Thoracic aorta (tissue), 2 donors: ENCODE measurements around the gene CDKN2D. TPM values are rescaled to one million over a fixed set of nuclear protein-coding genes. Genes with fewer than 3 reads are reported as not detected.
"Not testable (repeated sequence)": the region's sequence is repeated elsewhere in the genome, so short reads cannot be mapped to it uniquely, and the experiment has no call there.

ENCODE experiments used
- ATAC-seq: fragments of 150-250 bp; one replicate; pipeline ENCODE4 v1.8.0; 2017; ENCODE audit warnings: low read depth; ENCODE audit not compliant: insufficient number of reproducible peaks, low FRiP score
- DNase-seq: peaks from one replicate; pipeline ENCODE4 v3.0.0-alpha.2; 2020; ENCODE audit warnings: low spot score
- H3K27ac ChIP-seq, 2 donors: fragments of 200-600 bp; sonication (generic); 1 replicate in 1 of 2; 2 replicates in 1 of 2; pipeline ENCODE4 v1.5.1; 2016; ENCODE audit warnings: mild to moderate bottlenecking in 2 of 2, moderate library complexity in 2 of 2
- H3K27me3 ChIP-seq: fragments of 200-600 bp; sonication (generic); replicated peaks from 2 replicates; pipeline ENCODE4 v1.6.0; 2016; ENCODE audit warnings: mild to moderate bottlenecking; ENCODE audit not compliant: insufficient read depth
- H3K36me3 ChIP-seq: fragments of 200-600 bp; sonication (generic); one replicate; pipeline ENCODE4 v1.5.1; 2016
- H3K4me1 ChIP-seq, 2 donors: fragments of 200-600 bp; sonication (generic); 1 replicate in 1 of 2; 2 replicates in 1 of 2; pipeline versions ENCODE4 v1.5.1 to v1.6.0; 2016; ENCODE audit warnings: low read depth in 2 of 2, mild to moderate bottlenecking in 1 of 2; ENCODE audit not compliant: control insufficient read depth in 1 of 2
- H3K4me3 ChIP-seq: fragments of 200-600 bp; sonication (generic); 2 replicates; pipeline ENCODE4 v1.5.1; 2016; ENCODE audit warnings: mild to moderate bottlenecking
- H3K9me3 ChIP-seq: fragments of 200-600 bp; sonication (generic); 2 replicates; pipeline ENCODE4 v1.5.1; 2016
- total RNA-seq, 2 donors: library from RNA; depleted of rRNA; stranded (reverse); fragments of >200 nt; gene quantifications; one replicate each; pipeline versions ENCODE4 v1.1.0 to v1.2.3, GENCODE V29; 2016
- TF ChIP-seq, protein P1 (sequence below): fragments of 200-600 bp; sonication (generic); IDR thresholded peaks from one replicate; pipeline ENCODE4 v1.5.1; 2019; ENCODE audit warnings: antibody characterized with exemption

Gene CDKN2D
- total RNA-seq, 2 donors from 2014 or later: 16.2 to 21.0 TPM

DNA sequence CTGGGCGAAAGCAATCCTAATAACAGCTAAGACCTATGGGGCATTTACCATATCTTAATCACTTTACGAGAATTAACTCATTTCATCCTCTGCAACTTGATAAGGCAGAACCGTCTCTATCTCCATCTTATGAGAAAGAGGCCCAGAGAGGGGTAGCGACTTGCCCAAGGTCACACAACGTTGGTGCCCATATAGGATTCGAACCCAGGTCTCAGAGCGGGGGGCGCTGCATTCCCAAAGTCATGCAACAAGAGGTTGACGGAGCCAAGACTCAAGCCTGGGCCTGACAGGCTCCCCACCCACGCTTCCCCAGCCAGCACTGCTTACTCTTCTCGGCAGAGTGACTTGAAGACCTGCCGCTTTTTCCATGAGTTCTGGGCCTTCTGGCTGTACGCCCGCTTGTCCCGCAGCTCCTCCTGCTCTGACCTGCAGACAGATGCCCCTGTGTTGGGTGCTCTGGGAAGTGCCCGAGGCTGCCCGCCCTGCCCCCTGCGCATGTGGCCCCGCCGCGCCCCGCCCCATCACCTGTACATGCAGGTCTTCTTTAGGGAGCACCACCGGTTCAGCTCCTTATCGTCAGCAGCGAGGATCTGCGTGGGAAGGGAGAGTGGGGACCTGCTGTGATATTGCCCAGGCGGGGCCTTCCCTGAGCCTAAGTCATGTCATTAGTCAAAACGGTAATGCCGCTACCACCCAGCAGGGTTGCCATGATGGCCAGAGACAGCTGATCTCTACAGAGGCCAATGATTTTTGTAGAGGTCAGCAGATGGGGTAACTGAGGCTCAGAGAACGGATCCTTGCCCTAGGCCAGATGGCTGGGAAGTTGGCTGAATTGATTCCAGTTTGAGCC, 13.8 kb downstream of the CDKN2D start:
- ATAC-seq: no peak
- Histone ChIP-seq H3K4me1 (no peaks in the 10 kb centered on the region), H3K4me3 (no peak overlapping the region), H3K36me3 (peaks cover 60% of the 10 kb centered on the region), H3K9me3 (no peaks in the 10 kb centered on the region), H3K27ac (no peak overlapping the region), H3K27me3 (no peaks in the 10 kb centered on the region)
- TF ChIP-seq, protein P1, sequence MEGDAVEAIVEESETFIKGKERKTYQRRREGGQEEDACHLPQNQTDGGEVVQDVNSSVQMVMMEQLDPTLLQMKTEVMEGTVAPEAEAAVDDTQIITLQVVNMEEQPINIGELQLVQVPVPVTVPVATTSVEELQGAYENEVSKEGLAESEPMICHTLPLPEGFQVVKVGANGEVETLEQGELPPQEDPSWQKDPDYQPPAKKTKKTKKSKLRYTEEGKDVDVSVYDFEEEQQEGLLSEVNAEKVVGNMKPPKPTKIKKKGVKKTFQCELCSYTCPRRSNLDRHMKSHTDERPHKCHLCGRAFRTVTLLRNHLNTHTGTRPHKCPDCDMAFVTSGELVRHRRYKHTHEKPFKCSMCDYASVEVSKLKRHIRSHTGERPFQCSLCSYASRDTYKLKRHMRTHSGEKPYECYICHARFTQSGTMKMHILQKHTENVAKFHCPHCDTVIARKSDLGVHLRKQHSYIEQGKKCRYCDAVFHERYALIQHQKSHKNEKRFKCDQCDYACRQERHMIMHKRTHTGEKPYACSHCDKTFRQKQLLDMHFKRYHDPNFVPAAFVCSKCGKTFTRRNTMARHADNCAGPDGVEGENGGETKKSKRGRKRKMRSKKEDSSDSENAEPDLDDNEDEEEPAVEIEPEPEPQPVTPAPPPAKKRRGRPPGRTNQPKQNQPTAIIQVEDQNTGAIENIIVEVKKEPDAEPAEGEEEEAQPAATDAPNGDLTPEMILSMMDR: no peak
- DNase-seq: no peak

DNA sequence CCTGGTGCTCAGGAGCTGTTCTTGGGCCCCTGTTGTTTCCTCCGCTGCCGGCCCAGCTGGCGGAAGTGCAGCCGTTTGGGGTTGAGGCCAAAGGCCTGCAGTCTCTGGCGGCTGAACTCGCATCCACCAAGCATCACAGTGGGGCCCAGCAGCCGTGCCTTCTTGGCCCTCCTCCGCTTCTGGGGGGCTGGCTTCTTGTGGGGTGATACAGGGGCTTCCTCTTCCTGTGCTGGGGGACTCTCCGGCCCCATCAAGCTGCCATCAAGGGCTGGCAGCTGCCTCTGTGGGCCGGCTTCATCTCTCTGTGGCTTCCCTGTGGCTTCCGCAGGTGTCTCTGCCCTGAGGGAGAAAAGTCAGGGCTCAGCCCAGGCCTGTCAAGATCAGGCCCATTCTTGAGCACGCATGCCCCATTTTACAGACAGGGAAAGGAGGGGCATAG, 14.8 kb downstream of the CDKN2D start:
- Histone ChIP-seq H3K36me3 (peaks cover 59% of the 10 kb centered on the region), H3K27ac (no peak overlapping the region), H3K27me3 (no peaks in the 10 kb centered on the region), H3K4me1 (no peaks in the 10 kb centered on the region), H3K9me3 (no peaks in the 10 kb centered on the region), H3K4me3 (no peak overlapping the region)
- no peak for DNase-seq
- no peak for ATAC-seq
- TF ChIP-seq, protein P1: no peak

DNA sequence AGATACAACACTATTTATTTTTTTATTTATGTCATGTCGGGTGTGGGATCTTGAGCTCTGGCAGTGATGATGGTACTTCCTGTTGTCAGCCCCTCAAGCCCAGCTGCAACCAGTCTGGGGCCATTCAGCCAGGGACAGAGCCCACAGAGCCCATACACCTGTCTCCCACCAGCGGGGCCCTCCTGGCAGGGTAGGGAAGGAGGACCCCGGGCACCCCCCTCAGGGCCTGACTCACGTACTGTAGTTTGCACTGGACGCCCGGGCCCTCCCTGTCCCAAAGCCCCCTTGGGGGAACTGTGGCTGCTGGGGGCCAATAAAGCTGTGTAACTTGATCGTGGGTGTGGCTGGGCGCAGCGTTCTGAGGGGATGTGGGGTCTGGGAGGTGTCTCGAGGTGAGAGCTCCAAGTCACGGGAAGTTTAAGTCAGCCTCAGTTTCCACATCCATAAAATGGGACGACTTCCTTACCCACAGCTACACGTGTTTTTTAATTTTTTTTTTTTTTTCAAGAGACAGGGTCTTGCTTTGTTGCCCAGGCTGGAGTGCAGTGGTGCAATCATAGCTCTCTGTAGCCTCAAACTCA, 15.6 kb downstream of the CDKN2D start:
- Histone ChIP-seq H3K9me3 (no peaks in the 10 kb centered on the region), H3K4me1 (no peaks in the 10 kb centered on the region), H3K27me3 (no peaks in the 10 kb centered on the region), H3K36me3 (peaks cover 57% of the 10 kb centered on the region), H3K27ac (no peak overlapping the region), H3K4me3 (no peak overlapping the region)
- TF ChIP-seq, protein P1: no peak
- ATAC-seq (no peak), DNase-seq (no peak)

DNA sequence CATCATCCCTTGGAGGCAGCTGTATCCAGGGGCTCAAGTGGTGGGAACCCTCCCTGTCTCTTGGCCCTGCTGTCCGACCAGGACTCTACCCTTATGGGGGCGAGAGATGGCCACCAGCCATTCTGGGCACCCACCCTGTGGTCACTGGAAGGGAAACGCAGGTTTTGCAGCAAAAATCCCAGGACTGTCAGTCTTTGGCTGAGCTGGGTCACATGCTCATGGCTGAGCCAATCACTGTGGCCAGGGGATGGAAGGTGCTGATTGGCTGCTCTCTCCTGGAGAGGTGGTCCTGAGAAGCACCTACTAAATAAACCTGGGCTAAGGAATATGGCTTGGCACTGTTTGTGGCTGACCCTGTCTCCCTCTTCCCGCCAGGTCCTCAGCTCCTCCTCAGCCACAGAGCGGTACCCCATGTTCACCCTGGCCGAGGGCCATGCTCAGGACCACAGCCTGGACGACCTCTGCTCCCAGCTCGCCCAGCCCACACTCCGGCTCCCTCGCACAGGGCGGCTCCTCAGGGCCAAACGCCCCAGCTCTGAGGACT, 16.2 kb downstream of the CDKN2D start:
- ATAC-seq (no peak), DNase-seq (no peak)
- TF ChIP-seq, protein P1: no peak
- Histone ChIP-seq H3K36me3 (peaks cover 51% of the 10 kb centered on the region), H3K4me3 (no peak overlapping the region), H3K27ac (no peak overlapping the region), H3K27me3 (no peaks in the 10 kb centered on the region), H3K4me1 (no peaks in the 10 kb centered on the region), H3K9me3 (no peaks in the 10 kb centered on the region)

DNA sequence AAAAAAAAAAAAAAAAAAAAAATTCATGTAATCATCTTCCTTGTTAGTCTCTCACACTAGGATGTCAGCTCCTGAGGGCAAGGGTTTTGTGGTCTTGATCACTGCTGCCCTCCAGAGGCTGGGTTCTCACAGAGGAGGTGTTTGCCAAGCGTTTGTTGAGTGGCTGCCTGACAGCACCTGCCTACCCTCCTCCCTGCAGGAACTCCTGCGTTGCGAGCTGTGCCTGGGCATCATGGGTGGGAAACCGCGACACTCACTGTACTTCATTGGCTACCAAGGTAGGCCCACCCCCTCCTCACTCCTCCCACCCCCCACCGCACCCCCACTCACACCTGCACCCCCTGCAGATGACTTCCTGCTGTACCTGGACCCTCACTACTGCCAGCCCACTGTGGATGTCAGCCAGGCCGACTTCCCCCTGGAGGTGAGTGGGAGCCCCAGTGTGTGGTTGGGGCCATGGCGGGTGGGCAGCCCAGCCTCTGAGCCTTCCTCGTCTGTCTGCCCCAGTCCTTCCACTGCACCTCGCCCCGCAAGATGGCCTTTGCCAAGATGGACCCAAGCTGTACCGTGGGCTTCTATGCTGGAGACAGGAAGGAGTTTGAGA, 17.0 kb downstream of the CDKN2D start:
- no peak for DNase-seq
- no peaks in the 10 kb centered on the region for H3K4me1 ChIP-seq
- H3K27me3 ChIP-seq: no peaks in the 10 kb centered on the region
- no peaks in the 10 kb centered on the region for H3K9me3 ChIP-seq
- H3K4me3 ChIP-seq: no peak overlapping the region
- ATAC-seq: no peak
- TF ChIP-seq, protein P1: no peak
- H3K36me3 ChIP-seq: peaks cover 49% of the 10 kb centered on the region
- no peak overlapping the region for H3K27ac ChIP-seq

DNA sequence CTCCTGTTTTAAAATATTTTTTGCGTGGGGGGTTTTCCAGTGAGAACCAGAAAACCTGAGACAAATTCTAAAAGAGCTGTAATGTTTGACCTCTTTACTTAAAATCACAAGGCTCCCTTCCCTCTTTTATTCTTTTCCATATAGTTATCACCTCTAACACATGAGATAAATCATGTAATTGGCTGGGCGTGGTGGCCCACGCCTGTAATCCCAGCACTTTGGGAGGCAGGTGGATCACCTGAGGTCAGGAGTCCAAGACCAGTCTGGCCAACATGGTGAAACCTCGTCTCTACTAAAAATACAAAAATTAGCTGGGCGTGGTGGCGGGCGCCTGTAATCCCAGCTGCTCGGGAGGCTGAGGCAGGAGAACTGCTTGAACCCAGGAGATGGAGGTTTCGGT, 17.8 kb downstream of the CDKN2D start:
- H3K4me1 ChIP-seq, H3K27me3 ChIP-seq, DNase-seq, ATAC-seq, H3K9me3 ChIP-seq, H3K27ac ChIP-seq, H3K4me3 ChIP-seq: not testable (repeated sequence)
- H3K36me3 ChIP-seq: peaks cover 41% of the 10 kb centered on the region
